Neuronal stem cell (in vitro differentiated cells): Measurements from ENCODE around the gene SYT6.

Experiments
- DNase-seq: peaks from one replicate; pipeline ENCODE4 v3.0.0-alpha.2; 2013; ENCODE audit warnings: low spot score
- H2AFZ ChIP-seq: one replicate; pipeline ENCODE4 v1.6.1; 2013; ENCODE audit warnings: mild to moderate bottlenecking, low read length, inconsistent platforms
- H2AK5ac ChIP-seq: 2 replicates; pipeline ENCODE4 v1.6.1; 2013; ENCODE audit warnings: low read depth, mild to moderate bottlenecking, inconsistent platforms, low read length, moderate library complexity, mixed read lengths
- H2BK120ac ChIP-seq: 2 replicates; pipeline ENCODE4 v1.6.1; 2013; ENCODE audit warnings: low read depth, mild to moderate bottlenecking, inconsistent platforms, low read length, moderate library complexity, mixed read lengths
- H2BK12ac ChIP-seq: one replicate; pipeline ENCODE4 v1.6.1; 2013; ENCODE audit warnings: low read length, inconsistent platforms
- H2BK15ac ChIP-seq: 2 replicates; pipeline ENCODE4 v1.6.1; 2013; ENCODE audit warnings: mild to moderate bottlenecking, low read length, inconsistent platforms, mixed read lengths
- H2BK5ac ChIP-seq: one replicate; pipeline ENCODE4 v1.6.1; 2013; ENCODE audit warnings: inconsistent platforms, mild to moderate bottlenecking, low read length, moderate library complexity
- H3K14ac ChIP-seq: one replicate; pipeline ENCODE4 v1.6.1; 2013; ENCODE audit warnings: low read length, inconsistent platforms
- H3K18ac ChIP-seq: 2 replicates; pipeline ENCODE4 v1.6.1; 2013; ENCODE audit warnings: low read length, inconsistent platforms
- H3K23ac ChIP-seq: 2 replicates; pipeline ENCODE4 v1.6.1; 2013; ENCODE audit warnings: low read depth, mild to moderate bottlenecking, mixed read lengths, low read length, inconsistent platforms; ENCODE audit not compliant: poor library complexity
- H3K27ac ChIP-seq: replicated peaks from 3 replicates; pipeline ENCODE4 v1.5.1; 2013; ENCODE audit warnings: low read length, inconsistent platforms
- H3K27me3 ChIP-seq, 3 experiments: 2 replicates each; pipeline ENCODE4 v1.6.1; 2013; ENCODE audit warnings: low read length in 3 of 3, mild to moderate bottlenecking in 2 of 3, inconsistent platforms in 1 of 3, low read depth in 1 of 3, mixed read lengths in 1 of 3, moderate library complexity in 1 of 3; ENCODE audit not compliant: control insufficient read depth in 3 of 3, insufficient read depth in 3 of 3
- H3K36me3 ChIP-seq, 2 donors: replicated peaks in 1 of 2; 2 replicates each; pipeline ENCODE4 v1.6.1; 2013; ENCODE audit warnings: low read length in 2 of 2; ENCODE audit not compliant: control insufficient read depth in 2 of 2, insufficient read depth in 2 of 2
- H3K4ac ChIP-seq: 2 replicates; pipeline ENCODE4 v1.6.1; 2013; ENCODE audit warnings: inconsistent platforms, mild to moderate bottlenecking, low read length, moderate library complexity
- H3K4me1 ChIP-seq, 2 donors: 1 replicate in 1 of 2; 2 replicates in 1 of 2; pipeline ENCODE4 v1.6.1; 2013; ENCODE audit warnings: low read length in 2 of 2, low read depth in 1 of 2; ENCODE audit not compliant: control insufficient read depth in 2 of 2, insufficient read depth in 1 of 2
- H3K4me2 ChIP-seq: one replicate; pipeline ENCODE4 v1.6.1; 2013; ENCODE audit warnings: mild to moderate bottlenecking, low read length, inconsistent platforms; ENCODE audit not compliant: insufficient read depth, poor library complexity, severe bottlenecking
- H3K4me3 ChIP-seq, 2 donors: 2 replicates each; pipeline ENCODE4 v1.5.1; 2013; ENCODE audit warnings: low read length in 2 of 2, mild to moderate bottlenecking in 2 of 2, inconsistent platforms in 1 of 2, moderate library complexity in 1 of 2
- H3K79me1 ChIP-seq: one replicate; pipeline ENCODE4 v1.6.1; 2013; ENCODE audit warnings: low read depth, mild to moderate bottlenecking, inconsistent platforms, low read length, moderate library complexity
- H3K9ac ChIP-seq: one replicate; pipeline ENCODE4 v1.6.1; 2013; ENCODE audit warnings: mild to moderate bottlenecking, low read depth, low read length, inconsistent platforms; ENCODE audit not compliant: poor library complexity
- H3K9me3 ChIP-seq, 2 donors: replicated peaks in 1 of 2; 2 replicates each; pipeline versions ENCODE3 to v1.6.1; 2013; ENCODE audit warnings: low read length in 2 of 2, mild to moderate bottlenecking in 2 of 2, inconsistent platforms in 1 of 2, low read depth in 1 of 2, mixed read lengths in 1 of 2, moderate library complexity in 1 of 2; ENCODE audit not compliant: control insufficient read depth in 2 of 2, insufficient read depth in 1 of 2
- H4K8ac ChIP-seq: one replicate; pipeline ENCODE4 v1.6.1; 2013; ENCODE audit warnings: low read depth, mild to moderate bottlenecking, inconsistent platforms, low read length, moderate library complexity
- H4K91ac ChIP-seq: one replicate; pipeline ENCODE4 v1.6.1; 2013; ENCODE audit warnings: low read length, low read depth, mild to moderate bottlenecking, inconsistent platforms; ENCODE audit not compliant: poor library complexity
- WGBS, 2 donors: extraction: QIAGEN DNeasy Blood & Tissue Kit; methylation state at CpG; one replicate each; pipeline ENCODE4 v1.1.7; 2013; ENCODE audit warnings: missing lambda C conversion rate in 2 of 2, mixed read lengths in 1 of 2; ENCODE audit not compliant: insufficient read length in 2 of 2, insufficient replicate concordance in 1 of 2; ENCODE audit errors: extremely low coverage in 2 of 2; 5-methylcytosine and 5-hydroxymethylcytosine counted together

SYT6 gene

GRCh38 chr1:114122941-114123618 lies 30.6 kb downstream of the SYT6 start:
- Histone ChIP-seq H3K4me3 (no peak overlapping the region), H2AFZ (peak overlapping the region; percentile 53), H3K36me3 (peaks cover 0 to 2% of the 10 kb centered on the region in 2 donors), H3K9ac (no peak overlapping the region), H3K27ac (peak overlapping the region; percentile 23), H3K4ac (no peak overlapping the region), H3K18ac (peak overlapping the region; percentile 20), H4K91ac (no peak overlapping the region), H3K4me2 (no peak overlapping the region), H4K8ac (no peak overlapping the region), H2AK5ac (no peak overlapping the region), H2BK15ac (no peak overlapping the region), H2BK12ac (no peak overlapping the region), H3K79me1 (peaks cover 2% of the 10 kb centered on the region), H3K14ac (no peak overlapping the region), H2BK5ac (no peak overlapping the region), H3K4me1 (peaks cover 0 to 23% of the 10 kb centered on the region in 2 donors), H3K9me3 (no peaks in the 10 kb centered on the region), H3K23ac (no peak overlapping the region), H3K27me3 (no peaks in the 10 kb centered on the region), H2BK120ac (no peak overlapping the region)
- DNase-seq = no peak
- WGBS, 2 donors = no CpG with 5 or more reads among the region's 9 CpGs

- Histone ChIP-seq H3K9me3 (no peaks in the 10 kb centered on the region), H3K4me1 (peaks cover 0 to 22% of the 10 kb centered on the region in 2 donors), H4K91ac (no peak overlapping the region), H3K27ac (no peak overlapping the region), H2BK5ac (no peak overlapping the region), H3K79me1 (no peaks in the 10 kb centered on the region), H3K4me2 (no peak overlapping the region), H3K23ac (no peak overlapping the region), H2BK120ac (no peak overlapping the region), H3K27me3 (no peaks in the 10 kb centered on the region), H3K36me3 (peaks cover 0 to 5% of the 10 kb centered on the region in 2 donors), H2AK5ac (peak overlapping the region; percentile 39), H2BK15ac (peak overlapping the region; percentile 35), H2BK12ac (no peak overlapping the region), H3K14ac (no peak overlapping the region), H2AFZ (peak overlapping the region; percentile 53), H4K8ac (no peak overlapping the region), H3K9ac (no peak overlapping the region), H3K18ac (peak overlapping the region; percentile 31), H3K4me3 (no peak overlapping the region), H3K4ac (peak overlapping the region; percentile 5)
- no CpG with 5 or more reads among the region's 17 CpGs for whole genome bisulfite sequencing, 2 donors
- no peak for DNase-seq
Measured at GRCh38 chr1:114118351-114118990, 35.2 kb downstream of the SYT6 start.

DNA sequence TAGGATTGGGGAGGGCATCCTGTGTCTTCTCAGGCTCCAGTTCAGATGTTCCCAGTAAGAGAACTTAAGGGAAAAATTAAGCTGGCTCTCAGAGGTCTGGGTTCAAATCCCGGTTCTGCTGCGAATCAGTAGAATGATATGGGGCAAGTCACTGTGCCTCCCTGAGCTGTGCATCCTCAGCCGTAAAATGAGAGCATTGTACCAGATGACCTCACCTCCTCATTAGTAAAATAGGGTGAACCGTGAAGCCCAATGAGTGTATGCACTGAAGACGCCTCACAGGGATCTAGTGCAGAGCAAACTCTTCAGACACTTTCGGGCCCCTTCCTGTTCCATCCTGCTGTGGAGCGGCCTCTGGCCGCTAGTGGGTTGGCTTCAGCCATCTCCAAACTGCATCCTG lies 36.0 kb downstream of the SYT6 start:
- no peak overlapping the region for H2BK15ac ChIP-seq
- H3K36me3 ChIP-seq = peaks cover 0 to 5% of the 10 kb centered on the region in 2 donors
- no peak overlapping the region for H3K18ac ChIP-seq
- no peak overlapping the region for H3K14ac ChIP-seq
- H2AFZ ChIP-seq = peak overlapping the region; percentile 53
- WGBS, 2 donors = no CpG with 5 or more reads among the region's 8 CpGs
- H2BK120ac ChIP-seq = no peak overlapping the region
- no peaks in the 10 kb centered on the region for H3K27me3 ChIP-seq
- no peak overlapping the region for H3K4me3 ChIP-seq
- no peak overlapping the region for H4K91ac ChIP-seq
- no peak overlapping the region for H4K8ac ChIP-seq
- no peak for DNase-seq
- no peak overlapping the region for H3K23ac ChIP-seq
- no peaks in the 10 kb centered on the region for H3K79me1 ChIP-seq
- no peak overlapping the region for H2BK5ac ChIP-seq
- no peak overlapping the region for H3K4ac ChIP-seq
- H3K27ac ChIP-seq = no peak overlapping the region
- H3K9me3 ChIP-seq = no peaks in the 10 kb centered on the region
- H3K4me1 ChIP-seq = peaks cover 0 to 14% of the 10 kb centered on the region in 2 donors
- no peak overlapping the region for H2BK12ac ChIP-seq
- H2AK5ac ChIP-seq = no peak overlapping the region
- H3K9ac ChIP-seq = no peak overlapping the region
- no peak overlapping the region for H3K4me2 ChIP-seq

GRCh38 chr1:114116086-114116485 lies 37.6 kb downstream of the SYT6 start:
- no peak overlapping the region for H2BK5ac ChIP-seq
- no peak overlapping the region for H3K4me3 ChIP-seq
- no peak overlapping the region for H2BK15ac ChIP-seq
- H3K14ac ChIP-seq = no peak overlapping the region
- H3K23ac ChIP-seq = no peak overlapping the region
- no peak overlapping the region for H3K9ac ChIP-seq
- H3K36me3 ChIP-seq = peaks cover 0 to 3% of the 10 kb centered on the region in 2 donors
- no peaks in the 10 kb centered on the region for H3K79me1 ChIP-seq
- WGBS, 2 donors = no CpG with 5 or more reads among the region's 6 CpGs
- H2BK12ac ChIP-seq = no peak overlapping the region
- no peaks in the 10 kb centered on the region for H3K9me3 ChIP-seq
- H2AFZ ChIP-seq = no peak overlapping the region
- H3K4me1 ChIP-seq = peaks cover 0 to 10% of the 10 kb centered on the region in 2 donors
- no peak overlapping the region for H3K4ac ChIP-seq
- H3K18ac ChIP-seq = no peak overlapping the region
- DNase-seq = no peak
- H3K27me3 ChIP-seq = no peaks in the 10 kb centered on the region
- no peak overlapping the region for H4K8ac ChIP-seq
- H2BK120ac ChIP-seq = no peak overlapping the region
- no peak overlapping the region for H3K27ac ChIP-seq
- no peak overlapping the region for H2AK5ac ChIP-seq
- H4K91ac ChIP-seq = no peak overlapping the region
- no peak overlapping the region for H3K4me2 ChIP-seq
